Liver (tissue), 3 donors: Measurements from ENCODE around the gene WWOX.

Experiments
- CTCF ChIP-seq: fragments of 150-350 bp; IDR thresholded peaks from 2 replicates; pipeline ENCODE4 v1.5.1; 2017; ENCODE audit warnings: improper control_type of control experiment, low read depth, low read length; ENCODE audit not compliant: missing input control
- FOXA2 ChIP-seq: IDR thresholded peaks from 2 replicates; pipeline ENCODE4 v1.6.1; 2016; ENCODE audit warnings: antibody characterized with exemption
- MAX ChIP-seq: IDR thresholded peaks from 2 replicates; pipeline ENCODE4 v1.6.1; 2016; ENCODE audit warnings: antibody characterized with exemption
- TAF1 ChIP-seq: conservative IDR thresholded peaks from 2 replicates; pipeline ENCODE4 v1.6.1; 2016; ENCODE audit warnings: antibody characterized with exemption, mild to moderate bottlenecking
- YY1 ChIP-seq: IDR thresholded peaks from 2 replicates; pipeline ENCODE4 v1.6.1; 2016; ENCODE audit warnings: antibody characterized with exemption, mild to moderate bottlenecking
- ZBTB33 ChIP-seq: IDR thresholded peaks from 2 replicates; pipeline ENCODE4 v1.6.1; 2016; ENCODE audit warnings: antibody characterized with exemption
- TF ChIP-seq, protein P1 (sequence below): IDR thresholded peaks from 2 replicates; pipeline ENCODE4 v1.6.1; 2016; ENCODE audit warnings: antibody characterized with exemption
- TF ChIP-seq, protein P2 (sequence below): IDR thresholded peaks from 2 replicates; pipeline ENCODE4 v1.6.1; 2016; ENCODE audit warnings: antibody characterized with exemption, mild to moderate bottlenecking
- donor health status: healthy.
- donor health status: healthy.

DNA sequence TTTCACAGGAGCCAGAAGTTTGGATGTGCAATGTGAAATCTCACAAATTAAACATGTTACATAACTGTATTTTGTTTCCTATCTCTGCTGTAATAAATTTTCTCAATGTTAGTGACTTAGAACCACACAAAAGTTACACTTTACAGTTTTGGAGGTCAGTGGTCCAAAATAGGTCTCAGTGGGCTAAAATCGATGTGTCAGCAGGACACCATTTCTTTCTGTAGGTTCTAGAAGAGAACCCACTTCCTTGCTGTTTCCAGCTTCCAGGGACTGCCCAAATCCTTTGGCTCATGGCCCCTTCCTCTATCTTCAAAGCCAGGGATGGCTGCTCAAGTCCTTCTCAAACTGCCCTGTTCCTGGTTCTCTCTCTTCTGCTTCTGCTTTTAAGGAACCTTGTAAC, 252.7 kb downstream of the WWOX start:
- TF ChIP-seq CTCF (no peak), TAF1 (no peak), MAX (no peak), YY1 (no peak), ZBTB33 (no peak), FOXA2 (no peak)
- TF ChIP-seq, protein P1, sequence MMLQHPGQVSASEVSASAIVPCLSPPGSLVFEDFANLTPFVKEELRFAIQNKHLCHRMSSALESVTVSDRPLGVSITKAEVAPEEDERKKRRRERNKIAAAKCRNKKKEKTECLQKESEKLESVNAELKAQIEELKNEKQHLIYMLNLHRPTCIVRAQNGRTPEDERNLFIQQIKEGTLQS: no peak
- TF ChIP-seq, protein P2, sequence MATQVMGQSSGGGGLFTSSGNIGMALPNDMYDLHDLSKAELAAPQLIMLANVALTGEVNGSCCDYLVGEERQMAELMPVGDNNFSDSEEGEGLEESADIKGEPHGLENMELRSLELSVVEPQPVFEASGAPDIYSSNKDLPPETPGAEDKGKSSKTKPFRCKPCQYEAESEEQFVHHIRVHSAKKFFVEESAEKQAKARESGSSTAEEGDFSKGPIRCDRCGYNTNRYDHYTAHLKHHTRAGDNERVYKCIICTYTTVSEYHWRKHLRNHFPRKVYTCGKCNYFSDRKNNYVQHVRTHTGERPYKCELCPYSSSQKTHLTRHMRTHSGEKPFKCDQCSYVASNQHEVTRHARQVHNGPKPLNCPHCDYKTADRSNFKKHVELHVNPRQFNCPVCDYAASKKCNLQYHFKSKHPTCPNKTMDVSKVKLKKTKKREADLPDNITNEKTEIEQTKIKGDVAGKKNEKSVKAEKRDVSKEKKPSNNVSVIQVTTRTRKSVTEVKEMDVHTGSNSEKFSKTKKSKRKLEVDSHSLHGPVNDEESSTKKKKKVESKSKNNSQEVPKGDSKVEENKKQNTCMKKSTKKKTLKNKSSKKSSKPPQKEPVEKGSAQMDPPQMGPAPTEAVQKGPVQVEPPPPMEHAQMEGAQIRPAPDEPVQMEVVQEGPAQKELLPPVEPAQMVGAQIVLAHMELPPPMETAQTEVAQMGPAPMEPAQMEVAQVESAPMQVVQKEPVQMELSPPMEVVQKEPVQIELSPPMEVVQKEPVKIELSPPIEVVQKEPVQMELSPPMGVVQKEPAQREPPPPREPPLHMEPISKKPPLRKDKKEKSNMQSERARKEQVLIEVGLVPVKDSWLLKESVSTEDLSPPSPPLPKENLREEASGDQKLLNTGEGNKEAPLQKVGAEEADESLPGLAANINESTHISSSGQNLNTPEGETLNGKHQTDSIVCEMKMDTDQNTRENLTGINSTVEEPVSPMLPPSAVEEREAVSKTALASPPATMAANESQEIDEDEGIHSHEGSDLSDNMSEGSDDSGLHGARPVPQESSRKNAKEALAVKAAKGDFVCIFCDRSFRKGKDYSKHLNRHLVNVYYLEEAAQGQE: no peak
